Endometrium (tissue), 2 donors: ENCODE measurements around the gene RALA.
A peak's percentile ranks its signal among the peaks of the same experiment; 100 is the strongest.
"Not testable (repeated sequence)": the region's sequence is repeated elsewhere in the genome, so short reads cannot be mapped to it uniquely, and the experiment has no call there.

Source experiments
- FAIRE-seq: peaks from 2 replicates; lab custom pipeline; 2012; peaks lifted over from hg19 to GRCh38; lab: Jason Lieb, UNC
- donor health status: control.
- donor health status: control.

RALA gene

GRCh38 chr7:39727231-39728012 lies 104.0 kb downstream of the RALA start:
- FAIRE-seq, result no peak

- FAIRE-seq, result peak; percentile 51
These were observed 109.7 kb downstream of the RALA start for GRCh38 chr7:39732837-39733804.

- no peak for FAIRE-seq
These were observed 110.7 kb downstream of the RALA start for GRCh38 chr7:39733881-39734632.

GRCh38 chr7:39734633-39735004 lies 111.2 kb downstream of the RALA start:
- FAIRE-seq, result no peak

GRCh38 chr7:39735903-39736302 lies 112.5 kb downstream of the RALA start:
- FAIRE-seq, result no peak

- FAIRE-seq, result no peak
These were observed 118.7 kb downstream of the RALA start for GRCh38 chr7:39741942-39742623.

- no peak for FAIRE-seq
These were observed 121.2 kb downstream of the RALA start for GRCh38 chr7:39744620-39745019.

GRCh38 chr7:39745320-39745719 lies 121.9 kb downstream of the RALA start:
- FAIRE-seq, result no peak

GRCh38 chr7:39746103-39746819 lies 122.9 kb downstream of the RALA start:
- peak; percentile 15 for FAIRE-seq

- no peak for FAIRE-seq
These were observed 125.8 kb downstream of the RALA start for GRCh38 chr7:39749177-39749576.

GRCh38 chr7:39749717-39750116 lies 126.3 kb downstream of the RALA start:
- no peak for FAIRE-seq

GRCh38 chr7:39750253-39751077 lies 127.1 kb downstream of the RALA start:
- no peak for FAIRE-seq

GRCh38 chr7:39753237-39753636 lies 129.9 kb downstream of the RALA start:
- FAIRE-seq, result not testable (repeated sequence)

- FAIRE-seq, result no peak
These were observed 130.5 kb downstream of the RALA start for GRCh38 chr7:39753823-39754325.

- no peak for FAIRE-seq
These were observed 131.2 kb downstream of the RALA start for GRCh38 chr7:39754326-39755120.

GRCh38 chr7:39757604-39758003 lies 134.2 kb downstream of the RALA start:
- no peak for FAIRE-seq
